CD14-positive monocyte (primary cell): ENCODE results near the gene COL20A1. TPM values are rescaled to one million over a fixed set of nuclear protein-coding genes. Genes with fewer than 3 reads are reported as not detected.

Experiments
- DNase-seq, 3 donors: peaks; one replicate each; pipeline ENCODE4 v3.0.0-alpha.2; 2011 to 2022
- H2AFZ ChIP-seq: 2 replicates; pipeline ENCODE4 v1.6.0; 2012; ENCODE audit warnings: mild to moderate bottlenecking, low read depth, low read length, inconsistent platforms; ENCODE audit not compliant: insufficient read depth, poor library complexity, severe bottlenecking
- H3K27ac ChIP-seq, 2 donors: 1 replicate in 1 of 2; 2 replicates in 1 of 2; pipeline ENCODE4 v1.5.1; 2012 to 2013; ENCODE audit warnings: low read length in 2 of 2, control low read depth in 1 of 2, inconsistent platforms in 1 of 2, low read depth in 1 of 2, mild to moderate bottlenecking in 1 of 2
- H3K27me3 ChIP-seq, 2 donors: one replicate each; pipeline versions ENCODE4 v1.6.0 to v1.6.1; 2011 to 2013; ENCODE audit warnings: low read length in 2 of 2; ENCODE audit not compliant: control insufficient read depth in 2 of 2, insufficient read depth in 2 of 2
- H3K36me3 ChIP-seq, 2 donors: replicated peaks in 1 of 2; 1 replicate in 1 of 2; 2 replicates in 1 of 2; pipeline versions ENCODE4 v1.5.1 to v1.6.1; 2012 to 2013; ENCODE audit warnings: low read length in 2 of 2, control low read depth in 1 of 2, inconsistent platforms in 1 of 2, mild to moderate bottlenecking in 1 of 2; ENCODE audit not compliant: insufficient read depth in 2 of 2, control insufficient read depth in 1 of 2
- H3K4me1 ChIP-seq, 2 donors: 1 replicate in 1 of 2; 2 replicates in 1 of 2; pipeline versions ENCODE4 v1.5.1 to v1.6.1; 2012 to 2013; ENCODE audit warnings: low read length in 2 of 2, control low read depth in 1 of 2, inconsistent platforms in 1 of 2, mild to moderate bottlenecking in 1 of 2, moderate library complexity in 1 of 2; ENCODE audit not compliant: insufficient read depth in 2 of 2, control insufficient read depth in 1 of 2
- H3K4me2 ChIP-seq: replicated peaks from 2 replicates; pipeline ENCODE3; 2012; ENCODE audit warnings: low read length, moderate library complexity, mild to moderate bottlenecking; ENCODE audit not compliant: poor library complexity, severe bottlenecking; ENCODE audit errors: extremely low read depth
- H3K4me3 ChIP-seq, 3 experiments: fragments of 200-600 bp in 1 of 3; sonication (generic) in 1 of 3; replicated peaks in 1 of 3; 1 replicate in 2 of 3; 2 replicates in 1 of 3; pipeline ENCODE4 v1.5.1; 2011 to 2013; ENCODE audit warnings: low read length in 3 of 3, mild to moderate bottlenecking in 3 of 3, control low read depth in 2 of 3, low read depth in 2 of 3, inconsistent platforms in 1 of 3, moderate library complexity in 1 of 3
- H3K79me2 ChIP-seq: 2 replicates; pipeline ENCODE4 v1.6.0; 2012; ENCODE audit warnings: mild to moderate bottlenecking, control low read depth, inconsistent platforms, low read length, moderate library complexity; ENCODE audit not compliant: insufficient read depth
- H3K9ac ChIP-seq: 2 replicates; pipeline ENCODE4 v1.6.0; 2017; ENCODE audit warnings: low read length, mild to moderate bottlenecking; ENCODE audit not compliant: insufficient read depth, poor library complexity, severe bottlenecking
- H3K9me3 ChIP-seq, 2 donors: replicated peaks in 1 of 2; 1 replicate in 1 of 2; 2 replicates in 1 of 2; pipeline versions ENCODE4 v1.5.1 to v1.6.1; 2012 to 2013; ENCODE audit warnings: low read length in 2 of 2, control low read depth in 1 of 2; ENCODE audit not compliant: control insufficient read depth in 1 of 2, insufficient read depth in 1 of 2
- H4K20me1 ChIP-seq: 2 replicates; pipeline ENCODE4 v1.6.0; 2012; ENCODE audit warnings: mild to moderate bottlenecking, low read length, control low read depth, moderate library complexity; ENCODE audit not compliant: insufficient read depth
- H3K27ac Mint-ChIP-seq, 7 donors: one replicate each; pipeline ENCODE4 v1.8.0; 2020; ENCODE audit warnings: mild to moderate bottlenecking in 7 of 7, mixed read lengths in 7 of 7, moderate library complexity in 6 of 7, inconsistent platforms in 2 of 7
- H3K27me3 Mint-ChIP-seq, 3 donors: one replicate each; pipeline ENCODE4 v1.8.0; 2021 to 2022; ENCODE audit warnings: low read depth in 3 of 3, mild to moderate bottlenecking in 3 of 3, mixed read lengths in 3 of 3, moderate library complexity in 3 of 3, inconsistent platforms in 1 of 3
- H3K36me3 Mint-ChIP-seq, 2 donors: one replicate each; pipeline ENCODE4 v1.8.0; 2020; ENCODE audit warnings: mixed read lengths in 2 of 2, inconsistent platforms in 1 of 2, mild to moderate bottlenecking in 1 of 2
- H3K4me1 Mint-ChIP-seq: one replicate; pipeline ENCODE4 v1.8.0; 2020; ENCODE audit warnings: mild to moderate bottlenecking, mixed read lengths
- H3K4me3 Mint-ChIP-seq, 2 donors: one replicate each; pipeline ENCODE4 v1.8.0; 2020; ENCODE audit warnings: mild to moderate bottlenecking in 2 of 2, mixed read lengths in 2 of 2, moderate library complexity in 1 of 2
- H3K9me3 Mint-ChIP-seq, 7 donors: one replicate each; pipeline ENCODE4 v1.8.0; 2020 to 2022; ENCODE audit warnings: mixed read lengths in 7 of 7, mild to moderate bottlenecking in 6 of 7, moderate library complexity in 6 of 7, inconsistent platforms in 2 of 7
- WGBS: methylation state at CpG from one replicate; pipeline ENCODE4 v1.1.5; 2013; ENCODE audit warnings: missing lambda C conversion rate; ENCODE audit not compliant: insufficient coverage; 5-methylcytosine and 5-hydroxymethylcytosine counted together
- intact Hi-C, 2 donors: fragments of 100-400 bp; cut with micrococcal nuclease; formaldehyde crosslinking; loops; one replicate each; pipeline versions ENCODE4 v1.15.0 to v1.15.1; 2023
- polyA plus RNA-seq, 3 donors: library from polyadenylated mRNA; depleted of rRNA in 1 of 3; unstranded in 2 of 3; stranded (reverse) in 1 of 3; fragments of 300-500 nt in 2 of 3; fragments of >200 nt in 1 of 3; fragmentation: Illumina TruSeq in 2 of 3; gene quantifications; 1 replicate in 2 of 3; 2 replicates in 1 of 3; pipeline ENCODE4 v1.2.3, GENCODE V29; 2012 to 2021
- TF ChIP-seq, protein P1 (sequence below): fragments of 200-600 bp; IDR thresholded peaks from one replicate; pipeline ENCODE4 v1.8.0; 2022; ENCODE audit warnings: antibody characterized with exemption, mild to moderate bottlenecking

The COL20A1 gene
- polyA plus RNA-seq, 3 donors = not detected

DNA sequence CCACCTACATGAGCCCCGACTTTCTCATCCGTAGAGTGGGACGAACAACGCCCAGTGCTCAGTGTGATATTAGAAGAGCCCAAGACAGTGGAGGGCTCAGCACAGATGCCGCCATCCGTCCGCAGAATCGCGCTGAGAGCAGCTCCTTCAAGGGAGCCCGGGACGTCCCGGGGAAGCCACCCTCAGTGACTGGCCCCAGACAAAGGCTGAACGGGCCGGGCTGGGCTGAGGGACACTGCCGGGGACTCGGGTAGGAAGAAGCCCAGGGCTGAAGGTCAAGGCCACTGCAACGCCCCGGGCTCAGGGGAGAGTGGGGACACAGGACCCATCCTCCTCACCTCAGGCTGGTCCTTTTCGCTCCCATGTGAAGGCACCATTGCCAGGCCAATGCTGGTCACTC, 81.0 kb downstream of the COL20A1 start:
- Histone ChIP-seq H3K4me3 (no peak overlapping the region), H3K9me3 (no peaks in the 10 kb centered on the region), H3K4me2 (no peak overlapping the region), H3K79me2 (no peaks in the 10 kb centered on the region), H3K9ac (no peak overlapping the region), H3K27ac (no peak overlapping the region), H3K36me3 (no peaks in the 10 kb centered on the region), H3K27me3 (peaks cover 0 to 19% of the 10 kb centered on the region in 2 donors), H3K4me1 (no peaks in the 10 kb centered on the region), H4K20me1 (no peaks in the 10 kb centered on the region), H2AFZ (no peak overlapping the region)
- Mint-ChIP-seq H3K27me3 (peaks cover 14 to 38% (median 16%) of the 10 kb centered on the region in 3 donors), H3K4me3 (no peak overlapping the region), H3K4me1 (no peaks in the 10 kb centered on the region), H3K36me3 (no peaks in the 10 kb centered on the region), H3K27ac (no peak overlapping the region), H3K9me3 (peaks cover 0 to under 1% (median 0%) of the 10 kb centered on the region in 7 donors)
- TF ChIP-seq, protein P1, sequence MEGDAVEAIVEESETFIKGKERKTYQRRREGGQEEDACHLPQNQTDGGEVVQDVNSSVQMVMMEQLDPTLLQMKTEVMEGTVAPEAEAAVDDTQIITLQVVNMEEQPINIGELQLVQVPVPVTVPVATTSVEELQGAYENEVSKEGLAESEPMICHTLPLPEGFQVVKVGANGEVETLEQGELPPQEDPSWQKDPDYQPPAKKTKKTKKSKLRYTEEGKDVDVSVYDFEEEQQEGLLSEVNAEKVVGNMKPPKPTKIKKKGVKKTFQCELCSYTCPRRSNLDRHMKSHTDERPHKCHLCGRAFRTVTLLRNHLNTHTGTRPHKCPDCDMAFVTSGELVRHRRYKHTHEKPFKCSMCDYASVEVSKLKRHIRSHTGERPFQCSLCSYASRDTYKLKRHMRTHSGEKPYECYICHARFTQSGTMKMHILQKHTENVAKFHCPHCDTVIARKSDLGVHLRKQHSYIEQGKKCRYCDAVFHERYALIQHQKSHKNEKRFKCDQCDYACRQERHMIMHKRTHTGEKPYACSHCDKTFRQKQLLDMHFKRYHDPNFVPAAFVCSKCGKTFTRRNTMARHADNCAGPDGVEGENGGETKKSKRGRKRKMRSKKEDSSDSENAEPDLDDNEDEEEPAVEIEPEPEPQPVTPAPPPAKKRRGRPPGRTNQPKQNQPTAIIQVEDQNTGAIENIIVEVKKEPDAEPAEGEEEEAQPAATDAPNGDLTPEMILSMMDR = no peak
- DNase-seq = no peak
- WGBS = 92% methylated on average over 18 of the region's 19 CpGs
- intact Hi-C loops = no loop called here

DNA sequence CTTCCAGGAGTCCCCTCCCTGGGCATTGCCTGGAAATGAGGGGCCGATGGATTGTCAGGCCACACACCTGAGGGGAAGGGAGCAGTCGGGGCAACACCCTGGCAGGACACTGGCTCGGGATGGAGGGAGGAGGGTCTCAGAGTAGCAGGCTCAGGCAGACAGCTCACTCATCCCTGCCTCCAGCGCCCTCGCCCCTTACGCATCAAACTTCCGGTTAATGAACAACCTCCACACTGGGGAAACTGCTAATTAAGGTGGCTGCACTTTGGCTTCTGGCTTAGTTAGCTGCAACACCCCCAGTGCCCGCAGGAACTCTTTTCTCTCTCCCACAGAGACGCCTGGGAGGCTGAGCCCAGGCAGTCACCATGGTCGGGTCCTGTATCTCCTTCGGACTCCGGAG, 81.5 kb downstream of the COL20A1 start:
- intact Hi-C loops = no loop called here
- Histone ChIP-seq H4K20me1 (no peaks in the 10 kb centered on the region), H3K4me2 (no peak overlapping the region), H2AFZ (no peak overlapping the region), H3K4me3 (no peak overlapping the region), H3K27me3 (peaks cover 0 to 19% of the 10 kb centered on the region in 2 donors), H3K27ac (no peak overlapping the region), H3K79me2 (no peaks in the 10 kb centered on the region), H3K36me3 (no peaks in the 10 kb centered on the region), H3K4me1 (no peaks in the 10 kb centered on the region), H3K9me3 (no peaks in the 10 kb centered on the region), H3K9ac (no peak overlapping the region)
- DNase-seq = no peak
- no peaks in the 10 kb centered on the region for H3K9me3 Mint-ChIP-seq
- peaks cover 14 to 40% (median 16%) of the 10 kb centered on the region in 3 donors for H3K27me3 Mint-ChIP-seq
- no peaks in the 10 kb centered on the region for H3K36me3 Mint-ChIP-seq
- H3K4me1 Mint-ChIP-seq = no peaks in the 10 kb centered on the region
- H3K4me3 Mint-ChIP-seq = no peak overlapping the region
- TF ChIP-seq, protein P1 = no peak
- H3K27ac Mint-ChIP-seq = no peak overlapping the region
- WGBS = 76% methylated on average over 6 of the region's 12 CpGs
